ENCODE measurements around the gene HSPA5.
"Not testable (repeated sequence)": the region's sequence is repeated elsewhere in the genome, so short reads cannot be mapped to it uniquely, and the experiment has no call there.

HSPA5 gene

DNA sequence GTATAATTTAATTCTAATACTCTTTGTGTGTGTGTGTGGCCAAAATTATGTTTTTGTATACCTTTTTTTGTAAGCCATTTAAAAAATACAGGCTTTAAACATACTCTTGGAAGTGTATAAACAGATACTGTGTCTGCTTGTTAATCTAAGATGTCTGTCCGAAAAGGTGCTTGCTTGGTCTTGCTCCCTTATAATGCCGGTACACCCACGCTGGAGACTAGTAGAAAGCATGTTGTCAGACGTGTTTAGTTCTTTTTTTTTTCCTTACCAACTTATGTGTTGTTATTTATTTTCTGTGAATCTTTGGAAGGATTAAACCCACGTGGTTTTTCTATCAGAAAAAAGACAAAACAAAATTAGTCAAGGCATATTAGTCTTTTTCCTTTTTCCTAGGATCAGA is 29.9 kb upstream of the HSPA5 start:
- in situ Hi-C loops (cut with HindIII; ENCODE audit: low sequenced_read_pairs) = no loop called here
- DNase-seq (ENCODE audit: low read depth, low spot score) = no peak
- no peak overlapping the region for H3K4me3 ChIP-seq (ENCODE audit: low read depth, low read length)
- TF ChIP-seq CTCF (IDR thresholded peaks at IDR 0.05; ENCODE audit: low read depth, low read length) = no peak

DNA sequence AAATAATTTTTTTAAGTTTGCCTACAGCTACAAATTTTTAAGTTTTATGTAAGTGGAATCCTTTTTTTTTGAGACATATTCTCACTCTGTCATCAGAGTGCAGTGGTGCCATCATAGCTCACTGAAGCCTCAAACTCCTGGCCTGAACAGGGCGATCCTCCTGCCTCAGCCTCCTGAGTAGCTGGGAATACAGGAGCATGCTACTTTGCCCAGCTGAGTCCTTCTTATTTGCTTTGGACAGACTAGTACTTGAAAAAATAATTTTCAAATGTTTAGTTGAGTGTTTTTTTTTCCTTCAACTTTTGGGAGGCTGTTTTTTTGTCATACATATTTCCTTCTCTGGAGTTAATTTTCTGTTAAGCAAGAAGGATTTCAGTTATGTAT is 27.9 kb upstream of the HSPA5 start:
- no peak overlapping the region for H3K4me3 ChIP-seq (ENCODE audit: low read depth, low read length)
- in situ Hi-C loops (cut with HindIII; ENCODE audit: low sequenced_read_pairs) = no loop called here
- no peak for DNase-seq (ENCODE audit: low read depth, low spot score)
- no peak for TF ChIP-seq CTCF (IDR thresholded peaks at IDR 0.05; ENCODE audit: low read depth, low read length)

DNA sequence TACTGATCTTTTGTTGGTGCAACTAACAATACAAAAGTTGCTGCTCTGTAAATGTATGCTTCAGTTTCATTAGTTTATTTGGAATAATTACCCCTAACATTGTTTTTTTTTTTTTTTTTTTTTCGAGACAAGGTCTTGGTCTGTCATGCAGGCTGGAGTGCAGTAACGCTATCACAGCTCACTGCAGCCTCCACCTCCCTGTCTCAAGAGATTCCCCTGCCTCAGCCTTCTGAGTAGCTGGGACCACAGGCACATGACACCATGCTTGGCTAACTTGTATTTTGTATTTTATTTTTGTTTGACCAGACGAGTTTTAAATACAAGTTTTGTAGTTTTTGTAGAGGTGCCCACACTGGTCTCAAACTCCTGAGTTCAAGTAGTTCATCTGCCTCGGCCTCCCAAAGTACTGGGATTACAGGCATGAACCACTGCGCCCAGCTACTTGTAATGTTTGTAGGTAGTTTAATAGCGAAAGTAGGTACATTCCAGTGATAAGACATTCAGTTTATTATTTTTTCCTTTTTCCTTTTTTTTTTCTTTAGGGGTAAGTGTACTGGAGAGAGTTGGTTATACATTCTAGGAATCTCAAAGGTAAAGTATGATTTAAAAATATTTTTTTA is 27.4 kb upstream of the HSPA5 start:
- no peak for TF ChIP-seq CTCF (IDR thresholded peaks at IDR 0.05; ENCODE audit: low read depth, low read length)
- no peak overlapping the region for H3K4me3 ChIP-seq (ENCODE audit: low read depth, low read length)
- in situ Hi-C loops (cut with HindIII; ENCODE audit: low sequenced_read_pairs) = no loop called here
- no peak for DNase-seq (ENCODE audit: low read depth, low spot score)

- in situ Hi-C loops (cut with HindIII; ENCODE audit: low sequenced_read_pairs); DNase-seq (ENCODE audit: low read depth, low spot score); H3K4me3 ChIP-seq (ENCODE audit: low read depth, low read length): not testable (repeated sequence)
These were observed 22.9 kb upstream of the HSPA5 start for GRCh38 chr9:125264068-125264467.

DNA sequence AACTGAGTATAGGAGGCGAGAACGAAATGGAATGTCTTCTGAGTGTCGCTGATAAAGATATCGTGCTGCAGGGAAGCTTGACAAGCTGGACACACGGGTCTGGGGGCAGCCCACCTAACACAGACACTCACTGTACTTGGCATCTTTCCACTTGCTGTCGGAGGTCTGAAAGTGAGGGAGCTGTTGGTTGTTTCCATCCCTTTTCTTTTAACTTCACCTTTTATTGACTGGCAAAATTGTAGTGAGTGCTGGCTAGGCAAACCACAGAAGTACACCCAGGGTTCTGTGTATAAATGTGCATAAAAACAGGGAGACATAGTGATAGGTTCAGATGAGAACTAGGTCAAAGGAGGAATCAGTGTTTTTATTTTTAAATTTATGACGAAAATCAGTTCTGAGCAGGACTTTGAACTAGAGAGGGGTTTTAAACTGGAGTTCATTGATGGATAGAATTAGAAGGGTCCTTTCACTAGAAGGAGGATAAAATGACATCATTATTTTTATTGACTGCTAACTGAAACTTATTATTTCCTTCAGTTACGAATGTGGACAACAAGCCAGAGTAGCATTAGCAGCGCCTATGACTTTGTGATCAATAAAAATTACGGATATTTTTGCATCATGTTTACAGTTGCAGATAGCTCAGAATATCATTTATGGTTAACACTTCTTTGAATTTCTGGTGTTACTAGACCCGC is 21.3 kb upstream of the HSPA5 start:
- H3K4me3 ChIP-seq (ENCODE audit: low read depth, low read length) = peak overlapping the region; percentile 97
- TF ChIP-seq CTCF (IDR thresholded peaks at IDR 0.05; ENCODE audit: low read depth, low read length) = no peak
- in situ Hi-C loops (cut with HindIII; ENCODE audit: low sequenced_read_pairs) = no loop called here
- DNase-seq (ENCODE audit: low read depth, low spot score) = no peak

- peak; percentile 14 for TF ChIP-seq CTCF (IDR thresholded peaks at IDR 0.05; ENCODE audit: low read depth, low read length)
- DNase-seq (ENCODE audit: low read depth, low spot score) = peak; percentile 86
- H3K4me3 ChIP-seq (ENCODE audit: low read depth, low read length) = peak within 1 kb of the TSS; percentile 97
- in situ Hi-C loops (cut with HindIII; ENCODE audit: low sequenced_read_pairs) = no loop called here
These were observed 20.6 kb upstream of the HSPA5 start, which contains the start of gene GAPVD1 for GRCh38 chr9:125261501-125262293. GAPVD1 (plus strand) TSS chr9:125261826; CDS start chr9:125298922, 37,096 bp downstream.

DNA sequence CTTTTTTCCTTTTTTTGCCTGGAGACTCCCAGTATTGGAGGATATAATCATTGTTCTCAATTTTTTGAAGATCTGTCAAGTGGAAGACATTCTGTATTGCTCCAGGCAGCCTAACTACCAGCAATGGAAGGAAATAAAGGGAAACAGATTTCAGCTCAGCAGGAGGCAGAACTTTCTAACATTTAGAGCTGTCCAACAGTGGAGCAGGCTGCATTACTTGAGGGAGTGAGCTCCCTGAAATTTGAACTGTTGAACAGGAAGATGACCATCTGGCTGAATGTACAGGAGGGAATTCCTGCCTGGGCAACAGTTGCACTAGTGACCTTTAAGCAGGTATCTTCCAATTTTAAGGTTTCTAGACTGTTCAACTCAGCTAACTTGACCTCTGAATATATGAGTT is 19.4 kb upstream of the HSPA5 start:
- DNase-seq (ENCODE audit: low read depth, low spot score) = peak; percentile 48
- no peak for TF ChIP-seq CTCF (IDR thresholded peaks at IDR 0.05; ENCODE audit: low read depth, low read length)
- in situ Hi-C loops (cut with HindIII; ENCODE audit: low sequenced_read_pairs) = no loop called here
- H3K4me3 ChIP-seq (ENCODE audit: low read depth, low read length) = no peak overlapping the region

Measured in astrocyte of the spinal cord (primary cell).